ENCODE data around the gene MIA2. TPM values are rescaled to one million over a fixed set of nuclear protein-coding genes. Genes with fewer than 3 reads are reported as not detected.
"Not testable (repeated sequence)": the region's sequence is repeated elsewhere in the genome, so short reads cannot be mapped to it uniquely, and the experiment has no call there.

Gene MIA2
- total RNA-seq, 1 experiment from 2014 or later, result 65.7 TPM

- H3K27ac ChIP-seq (ENCODE audit: low read length), result no peak overlapping the region
- no peak for DNase-seq
- no peak overlapping the region for H2AFZ ChIP-seq (ENCODE audit: low read length)
- H3K9me3 ChIP-seq (ENCODE audit: low read length), result no peaks in the 10 kb centered on the region
- H3K27me3 ChIP-seq (ENCODE audit: low read length), result no peaks in the 10 kb centered on the region
- no peak overlapping the region for H3K9ac ChIP-seq (ENCODE audit: low read length)
- no peak overlapping the region for H3K4me3 ChIP-seq (ENCODE audit: low read length)
- H3K36me3 ChIP-seq (ENCODE audit: insufficient read depth, low read length), result peaks cover 6% of the 10 kb centered on the region; the same call in 1 of the 2 replicates
- H3K9me2 ChIP-seq (replicated peaks; ENCODE audit: insufficient read depth, low read length), result no peaks in the 10 kb centered on the region
- no peak overlapping the region for H3K4me2 ChIP-seq (ENCODE audit: low read depth, low read length, poor library complexity, severe bottlenecking)
- no peaks in the 10 kb centered on the region for H4K20me1 ChIP-seq (ENCODE audit: insufficient read depth, low read depth, low read length)
- H3K4me1 ChIP-seq (ENCODE audit: low read length), result no peaks in the 10 kb centered on the region
- peaks cover 22% of the 10 kb centered on the region; the same call in 1 of the 2 replicates for H3K79me2 ChIP-seq (ENCODE audit: low read length)
Measured at GRCh38 chr14:39342768-39343167, 109.1 kb downstream of the MIA2 start.

- Histone ChIP-seq H3K4me1 (ENCODE audit: low read length) (no peaks in the 10 kb centered on the region), H3K9me2 (replicated peaks; ENCODE audit: insufficient read depth, low read length) (no peaks in the 10 kb centered on the region), H3K36me3 (ENCODE audit: insufficient read depth, low read length) (peaks cover 6% of the 10 kb centered on the region; the same call in 1 of the 2 replicates), H4K20me1 (ENCODE audit: insufficient read depth, low read depth, low read length) (no peaks in the 10 kb centered on the region), H3K27ac (ENCODE audit: low read length) (no peak overlapping the region), H2AFZ (ENCODE audit: low read length) (no peak overlapping the region), H3K4me3 (ENCODE audit: low read length) (no peak overlapping the region), H3K79me2 (ENCODE audit: low read length) (peaks cover 22% of the 10 kb centered on the region; the same call in 1 of the 2 replicates), H3K27me3 (ENCODE audit: low read length) (no peaks in the 10 kb centered on the region), H3K4me2 (ENCODE audit: low read depth, low read length, poor library complexity, severe bottlenecking) (no peak overlapping the region), H3K9ac (ENCODE audit: low read length) (no peak overlapping the region), H3K9me3 (ENCODE audit: low read length) (no peaks in the 10 kb centered on the region)
- DNase-seq, result no peak
Measured at GRCh38 chr14:39343614-39344013, 109.9 kb downstream of the MIA2 start.

GRCh38 chr14:39350866-39351265, 117.2 kb downstream of the MIA2 start:
- Histone ChIP-seq H4K20me1 (ENCODE audit: insufficient read depth, low read depth, low read length) (no peaks in the 10 kb centered on the region), H2AFZ (ENCODE audit: low read length) (no peak overlapping the region), H3K36me3 (ENCODE audit: insufficient read depth, low read length) (peaks cover 39% of the 10 kb centered on the region), H3K79me2 (ENCODE audit: low read length) (peaks cover 7% of the 10 kb centered on the region; the same call in 1 of the 2 replicates), H3K4me2 (ENCODE audit: low read depth, low read length, poor library complexity, severe bottlenecking) (no peak overlapping the region), H3K9me2 (replicated peaks; ENCODE audit: insufficient read depth, low read length) (no peaks in the 10 kb centered on the region), H3K4me1 (ENCODE audit: low read length) (no peaks in the 10 kb centered on the region), H3K27me3 (ENCODE audit: low read length) (no peaks in the 10 kb centered on the region), H3K4me3 (ENCODE audit: low read length) (no peak overlapping the region), H3K9me3 (ENCODE audit: low read length) (peaks cover 7% of the 10 kb centered on the region; the same call in 1 of the 2 replicates), H3K27ac (ENCODE audit: low read length) (no peak overlapping the region), H3K9ac (ENCODE audit: low read length) (no peak overlapping the region)
- peak; percentile 38 for DNase-seq

- Histone ChIP-seq H3K4me2 (ENCODE audit: low read depth, low read length, poor library complexity, severe bottlenecking) (no peak overlapping the region), H3K9ac (ENCODE audit: low read length) (no peak overlapping the region), H3K36me3 (ENCODE audit: insufficient read depth, low read length) (peaks cover 35% of the 10 kb centered on the region), H3K79me2 (ENCODE audit: low read length) (peaks cover 7% of the 10 kb centered on the region; the same call in 1 of the 2 replicates), H3K4me3 (ENCODE audit: low read length) (no peak overlapping the region), H3K9me3 (ENCODE audit: low read length) (peaks cover 7% of the 10 kb centered on the region; the same call in 1 of the 2 replicates), H3K27me3 (ENCODE audit: low read length) (no peaks in the 10 kb centered on the region), H3K9me2 (replicated peaks; ENCODE audit: insufficient read depth, low read length) (no peaks in the 10 kb centered on the region), H4K20me1 (ENCODE audit: insufficient read depth, low read depth, low read length) (no peaks in the 10 kb centered on the region), H3K27ac (ENCODE audit: low read length) (no peak overlapping the region), H2AFZ (ENCODE audit: low read length) (no peak overlapping the region), H3K4me1 (ENCODE audit: low read length) (no peaks in the 10 kb centered on the region)
- no peak for DNase-seq
Measured at GRCh38 chr14:39351708-39352107, 118.0 kb downstream of the MIA2 start.

- H4K20me1 ChIP-seq (ENCODE audit: insufficient read depth, low read depth, low read length); H3K4me3 ChIP-seq (ENCODE audit: low read length); H3K4me2 ChIP-seq (ENCODE audit: low read depth, low read length, poor library complexity, severe bottlenecking); H3K9ac ChIP-seq (ENCODE audit: low read length); H3K9me2 ChIP-seq (replicated peaks; ENCODE audit: insufficient read depth, low read length); H3K27ac ChIP-seq (ENCODE audit: low read length); H3K4me1 ChIP-seq (ENCODE audit: low read length); H3K9me3 ChIP-seq (ENCODE audit: low read length); H3K36me3 ChIP-seq (ENCODE audit: insufficient read depth, low read length); DNase-seq; H3K27me3 ChIP-seq (ENCODE audit: low read length); H2AFZ ChIP-seq (ENCODE audit: low read length): not testable (repeated sequence)
- peaks cover 30% of the 10 kb centered on the region for H3K79me2 ChIP-seq (ENCODE audit: low read length)
Measured at GRCh38 chr14:39359069-39359468, 125.4 kb downstream of the MIA2 start.

- H2AFZ ChIP-seq (ENCODE audit: low read length), result no peak overlapping the region
- no peak overlapping the region for H3K4me2 ChIP-seq (ENCODE audit: low read depth, low read length, poor library complexity, severe bottlenecking)
- no peak for DNase-seq
- peaks cover 38% of the 10 kb centered on the region for H3K79me2 ChIP-seq (ENCODE audit: low read length)
- no peaks in the 10 kb centered on the region for H3K4me1 ChIP-seq (ENCODE audit: low read length)
- H3K9ac ChIP-seq (ENCODE audit: low read length), result no peak overlapping the region
- no peaks in the 10 kb centered on the region for H4K20me1 ChIP-seq (ENCODE audit: insufficient read depth, low read depth, low read length)
- peaks cover 9% of the 10 kb centered on the region; the same call in 1 of the 2 replicates for H3K36me3 ChIP-seq (ENCODE audit: insufficient read depth, low read length)
- H3K9me3 ChIP-seq (ENCODE audit: low read length), result peaks cover 7% of the 10 kb centered on the region; the same call in 1 of the 2 replicates
- no peak overlapping the region for H3K27ac ChIP-seq (ENCODE audit: low read length)
- no peak overlapping the region for H3K4me3 ChIP-seq (ENCODE audit: low read length)
- H3K9me2 ChIP-seq (replicated peaks; ENCODE audit: insufficient read depth, low read length), result no peaks in the 10 kb centered on the region
- H3K27me3 ChIP-seq (ENCODE audit: low read length), result no peaks in the 10 kb centered on the region
Measured at GRCh38 chr14:39360316-39360715, 126.6 kb downstream of the MIA2 start.

GRCh38 chr14:39361556-39361955, 127.8 kb downstream of the MIA2 start:
- H3K9ac ChIP-seq (ENCODE audit: low read length); H3K27me3 ChIP-seq (ENCODE audit: low read length): not testable (repeated sequence)

GRCh38 chr14:39364509-39364908, 130.8 kb downstream of the MIA2 start:
- Histone ChIP-seq H3K36me3 (ENCODE audit: insufficient read depth, low read length) (peaks cover 9% of the 10 kb centered on the region; the same call in 1 of the 2 replicates), H3K9me3 (ENCODE audit: low read length) (peaks cover 8% of the 10 kb centered on the region; the same call in 1 of the 2 replicates), H3K9me2 (replicated peaks; ENCODE audit: insufficient read depth, low read length) (no peaks in the 10 kb centered on the region), H2AFZ (ENCODE audit: low read length) (no peak overlapping the region), H3K4me3 (ENCODE audit: low read length) (no peak overlapping the region), H3K4me2 (ENCODE audit: low read depth, low read length, poor library complexity, severe bottlenecking) (no peak overlapping the region), H3K27me3 (ENCODE audit: low read length) (no peaks in the 10 kb centered on the region), H3K9ac (ENCODE audit: low read length) (no peak overlapping the region), H3K79me2 (ENCODE audit: low read length) (peaks cover 67% of the 10 kb centered on the region), H4K20me1 (ENCODE audit: insufficient read depth, low read depth, low read length) (no peaks in the 10 kb centered on the region), H3K4me1 (ENCODE audit: low read length) (peaks cover 6% of the 10 kb centered on the region), H3K27ac (ENCODE audit: low read length) (no peak overlapping the region)
- no peak for DNase-seq

More at GRCh38 chr14:39361556-39361955, 127.8 kb downstream of the MIA2 start:
- not testable (repeated sequence) for H3K9me2 ChIP-seq (replicated peaks; ENCODE audit: insufficient read depth, low read length); H2AFZ ChIP-seq (ENCODE audit: low read length); H3K9me3 ChIP-seq (ENCODE audit: low read length); DNase-seq; H3K4me1 ChIP-seq (ENCODE audit: low read length); H3K4me3 ChIP-seq (ENCODE audit: low read length); H4K20me1 ChIP-seq (ENCODE audit: insufficient read depth, low read depth, low read length); H3K36me3 ChIP-seq (ENCODE audit: insufficient read depth, low read length); H3K27ac ChIP-seq (ENCODE audit: low read length); H3K4me2 ChIP-seq (ENCODE audit: low read depth, low read length, poor library complexity, severe bottlenecking)
- peaks cover 50% of the 10 kb centered on the region for H3K79me2 ChIP-seq (ENCODE audit: low read length)

Measured in Karpas-422 (cell line).